K562 treated with DMSO at 1 percent for 4 hours (cell line): Measurements from ENCODE around the gene GABPB1. TPM values are rescaled to one million over a fixed set of nuclear protein-coding genes. Genes with fewer than 3 reads are reported as not detected.

Experiments used
- total RNA-seq: library from RNA; unstranded; fragments of 300-600 nt; gene quantifications from 2 replicates; pipeline ENCODE4 v1.2.3, GENCODE V29; 2022; ENCODE audit not compliant: insufficient read depth

The GABPB1 gene
- total RNA-seq = 9.8 and 12.4 TPM in 2 replicates

DNA sequence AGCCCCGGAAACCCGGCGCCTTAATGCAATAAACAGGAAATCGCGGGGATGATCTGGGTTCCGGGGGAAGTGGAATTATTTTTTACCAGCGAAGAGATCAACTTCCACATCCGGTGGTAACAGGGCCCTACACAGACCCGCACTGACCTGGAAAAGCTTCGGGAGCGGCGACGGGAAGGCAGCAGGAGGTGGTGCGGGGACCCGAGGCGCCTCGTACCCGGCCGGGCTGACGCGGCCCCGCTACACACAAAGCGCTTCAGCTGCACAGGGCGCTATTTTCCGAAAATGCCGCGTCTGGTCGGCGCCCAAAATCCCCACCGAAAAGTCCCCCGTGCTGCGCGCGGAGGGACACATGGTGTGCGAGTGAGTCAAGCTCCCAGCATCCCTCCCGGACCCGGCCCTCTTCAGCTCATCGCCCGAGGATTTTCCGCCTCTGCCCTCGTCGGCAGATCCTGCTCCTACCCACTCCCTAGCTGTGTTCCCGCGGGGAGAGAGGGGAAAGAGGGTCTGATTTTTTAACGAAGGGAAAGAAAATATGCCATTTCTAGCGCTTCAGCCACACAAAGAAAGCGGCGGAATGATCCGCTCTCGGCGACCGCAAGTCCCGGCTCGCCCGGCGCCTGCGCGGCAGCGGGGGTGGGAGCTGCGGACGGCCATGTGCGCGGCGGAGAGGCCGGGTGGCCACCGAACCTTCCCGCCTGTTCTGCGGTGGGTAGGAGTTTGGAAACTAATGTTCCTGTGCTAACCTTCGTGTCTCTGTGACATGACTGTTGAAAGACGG, at the start of gene GABPB1:
TSS of gene GABPB1 (minus strand) at position 361 of the 781 bp plus-strand sequence. CDS start 45,400 bp downstream, outside the sequence.

DNA sequence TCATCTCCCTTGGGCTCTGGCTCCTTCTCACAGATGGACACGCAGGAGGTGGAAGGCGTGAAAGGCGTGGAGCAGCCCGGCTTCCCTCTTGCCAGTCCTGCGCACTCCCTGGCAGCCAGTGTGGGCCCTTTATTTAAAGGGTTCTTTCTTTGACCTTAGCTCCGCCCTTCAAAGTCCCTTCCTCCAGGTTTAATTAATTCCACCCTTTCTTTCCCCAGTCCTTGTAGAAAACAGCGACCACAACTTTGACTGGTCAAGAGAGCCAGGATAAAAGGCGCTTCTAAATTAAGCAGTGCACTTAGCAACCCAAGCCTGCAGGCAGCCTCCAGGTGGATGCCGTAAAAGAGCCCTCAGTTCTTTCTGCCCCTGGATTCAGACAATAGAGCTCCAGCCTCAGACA, 89.4 kb downstream of the GABPB1 start, which contains the start of gene HDC:
TSS of gene HDC (minus strand) at position 107 of the 400 bp plus-strand sequence. CDS start at position 4, 103 bp downstream.

Other genes starting within 250 kb of the GABPB1 start
- 0.40 and 0.80 TPM in 2 replicates for gene ATP8B4, start 236.0 kb downstream of the GABPB1 start, total RNA-seq
- 41.7 and 52.0 TPM in 2 replicates for gene SLC27A2, start 173.0 kb downstream of the GABPB1 start, total RNA-seq
- gene HDC, start 89.5 kb downstream of the GABPB1 start, total RNA-seq = 3.9 and 8.1 TPM in 2 replicates
- 46.5 and 47.3 TPM in 2 replicates for gene USP8, start 69.2 kb upstream of the GABPB1 start, total RNA-seq
- not detected in 2 replicates for gene USP50, start 191.5 kb upstream of the GABPB1 start, total RNA-seq